Left lung (tissue), 10 donors: ENCODE data around the gene EZH2. TPM values are rescaled to one million over a fixed set of nuclear protein-coding genes. Genes with fewer than 3 reads are reported as not detected.

Source experiments
- ATAC-seq: fragments of 200-7000 bp; cut with Tn5 transposase; one replicate; pipeline ENCODE4 v1.9.1; 2020; ENCODE audit warnings: moderate library complexity
- DNase-seq, 4 donors: peaks; one replicate each; pipeline ENCODE4 v3.0.0-alpha.2; 2013 to 2020
- H3K27ac ChIP-seq, 2 donors: fragments of 200-600 bp; sonication (generic) in 1 of 2; one replicate each; pipeline versions ENCODE4 v1.5.0 to v1.8.0; 2020 to 2021
- H3K27me3 ChIP-seq, 2 donors: fragments of 200-600 bp; sonication (generic) in 1 of 2; one replicate each; pipeline versions ENCODE4 v1.5.0 to v1.8.0; 2020 to 2021
- H3K36me3 ChIP-seq, 2 donors: fragments of 200-600 bp; sonication (generic) in 1 of 2; one replicate each; pipeline versions ENCODE4 v1.5.0 to v1.8.0; 2020 to 2021
- H3K4me1 ChIP-seq, 2 donors: fragments of 200-600 bp; one replicate each; pipeline ENCODE4 v1.8.0; 2021
- H3K4me3 ChIP-seq, 2 donors: fragments of 200-600 bp; sonication (generic) in 1 of 2; one replicate each; pipeline versions ENCODE4 v1.5.0 to v1.8.0; 2020 to 2021; ENCODE audit warnings: mild to moderate bottlenecking in 1 of 2
- H3K9me3 ChIP-seq, 2 donors: fragments of 200-600 bp; sonication (generic) in 1 of 2; one replicate each; pipeline versions ENCODE4 v1.5.0 to v1.8.0; 2020 to 2021
- intact Hi-C, 2 donors: fragments of 100-400 bp; cut with DNase I; formaldehyde crosslinking; loops; one replicate each; pipeline versions ENCODE4 v1.11.2 to v1.14.2; 2022
- polyA plus RNA-seq, 6 donors: library from polyadenylated mRNA; unstranded; fragments of 120-200 nt; gene quantifications; one replicate each; pipeline ENCODE4 v1.2.1, GENCODE V29; 2013; ENCODE audit not compliant: insufficient read length in 6 of 6
- total RNA-seq, 2 donors: library from RNA; stranded (reverse); fragmentation: NEBNext Ultra II Directional; extraction: Animal tissue kit (Norgen Biotek cat#: 25700); gene quantifications; one replicate each; pipeline ENCODE4 v1.2.1, GENCODE V29; 2021
- TF ChIP-seq, protein P1 (sequence below), 2 donors: fragments of 200-600 bp; sonication (generic) in 1 of 2; IDR thresholded peaks; one replicate each; pipeline versions ENCODE4 v1.5.0 to v1.8.0; 2021; ENCODE audit warnings: antibody characterized with exemption in 2 of 2
- donor health status: DM: no; HTN: yes; CAD: no.
- donor health status: DM: no; HTN: no; CAD: no.

Gene EZH2
- total and polyA plus RNA-seq, 8 donors, result 7.2 to 56.3 (median 41.8) TPM

DNA sequence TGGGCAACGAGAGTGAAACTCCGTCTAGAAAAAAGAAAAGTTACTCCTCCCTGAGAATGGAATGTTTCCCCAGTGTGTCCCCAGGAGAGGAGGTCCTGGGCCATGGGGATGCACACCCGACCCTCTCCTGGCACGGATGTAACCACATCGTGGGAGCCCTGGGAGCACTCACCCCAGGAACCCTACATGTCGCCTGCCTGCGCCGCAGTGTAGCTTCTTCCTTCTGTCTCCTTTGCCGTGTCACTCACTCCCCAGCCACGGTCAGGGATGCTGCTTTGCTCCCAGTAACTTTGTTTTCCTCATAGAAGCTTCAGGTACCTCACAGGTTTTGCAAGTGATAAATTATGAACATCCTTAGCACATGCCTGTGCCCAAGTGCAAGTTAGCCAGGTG lies 82.0 kb downstream of the EZH2 start:
- H3K27me3 ChIP-seq, result no peaks in the 10 kb centered on the region
- H3K4me3 ChIP-seq, result no peak overlapping the region
- no peaks in the 10 kb centered on the region for H3K4me1 ChIP-seq
- intact Hi-C loops, result no loop called here
- no peak overlapping the region for H3K27ac ChIP-seq
- DNase-seq, result no peak
- no peak for ATAC-seq
- no peaks in the 10 kb centered on the region for H3K9me3 ChIP-seq
- TF ChIP-seq, protein P1, sequence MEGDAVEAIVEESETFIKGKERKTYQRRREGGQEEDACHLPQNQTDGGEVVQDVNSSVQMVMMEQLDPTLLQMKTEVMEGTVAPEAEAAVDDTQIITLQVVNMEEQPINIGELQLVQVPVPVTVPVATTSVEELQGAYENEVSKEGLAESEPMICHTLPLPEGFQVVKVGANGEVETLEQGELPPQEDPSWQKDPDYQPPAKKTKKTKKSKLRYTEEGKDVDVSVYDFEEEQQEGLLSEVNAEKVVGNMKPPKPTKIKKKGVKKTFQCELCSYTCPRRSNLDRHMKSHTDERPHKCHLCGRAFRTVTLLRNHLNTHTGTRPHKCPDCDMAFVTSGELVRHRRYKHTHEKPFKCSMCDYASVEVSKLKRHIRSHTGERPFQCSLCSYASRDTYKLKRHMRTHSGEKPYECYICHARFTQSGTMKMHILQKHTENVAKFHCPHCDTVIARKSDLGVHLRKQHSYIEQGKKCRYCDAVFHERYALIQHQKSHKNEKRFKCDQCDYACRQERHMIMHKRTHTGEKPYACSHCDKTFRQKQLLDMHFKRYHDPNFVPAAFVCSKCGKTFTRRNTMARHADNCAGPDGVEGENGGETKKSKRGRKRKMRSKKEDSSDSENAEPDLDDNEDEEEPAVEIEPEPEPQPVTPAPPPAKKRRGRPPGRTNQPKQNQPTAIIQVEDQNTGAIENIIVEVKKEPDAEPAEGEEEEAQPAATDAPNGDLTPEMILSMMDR (IDR thresholded peaks at IDR 0.05), result no peak
- peaks cover 0 to 84% of the 10 kb centered on the region in 2 donors for H3K36me3 ChIP-seq

DNA sequence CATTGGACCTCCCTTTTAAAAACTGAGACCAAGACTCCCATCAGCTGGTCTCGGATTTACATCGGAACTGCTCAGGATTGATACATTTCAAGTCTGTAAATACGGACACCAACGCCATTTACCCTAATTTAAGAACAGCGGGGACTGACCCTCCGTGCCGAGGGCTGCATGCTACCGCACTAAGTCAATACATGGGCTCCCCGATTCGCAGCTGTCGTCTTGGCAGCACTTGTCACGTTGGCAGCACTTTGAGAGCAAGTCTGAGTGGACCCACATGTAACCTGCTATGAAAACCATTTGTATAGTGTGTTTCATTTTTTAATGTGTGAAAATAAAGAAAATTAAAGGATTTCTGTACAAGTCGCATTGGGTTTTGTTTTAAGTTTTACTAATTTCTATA lies 83.4 kb downstream of the EZH2 start:
- H3K36me3 ChIP-seq, result peaks cover 0 to 87% of the 10 kb centered on the region in 2 donors
- ATAC-seq (no peak), DNase-seq (no peak)
- intact Hi-C loops, result no loop called here
- H3K4me3 ChIP-seq, result no peak overlapping the region
- no peaks in the 10 kb centered on the region for H3K9me3 ChIP-seq
- TF ChIP-seq, protein P1 (IDR thresholded peaks at IDR 0.05), result no peak
- no peaks in the 10 kb centered on the region for H3K27me3 ChIP-seq
- no peaks in the 10 kb centered on the region for H3K4me1 ChIP-seq
- H3K27ac ChIP-seq, result no peak overlapping the region

DNA sequence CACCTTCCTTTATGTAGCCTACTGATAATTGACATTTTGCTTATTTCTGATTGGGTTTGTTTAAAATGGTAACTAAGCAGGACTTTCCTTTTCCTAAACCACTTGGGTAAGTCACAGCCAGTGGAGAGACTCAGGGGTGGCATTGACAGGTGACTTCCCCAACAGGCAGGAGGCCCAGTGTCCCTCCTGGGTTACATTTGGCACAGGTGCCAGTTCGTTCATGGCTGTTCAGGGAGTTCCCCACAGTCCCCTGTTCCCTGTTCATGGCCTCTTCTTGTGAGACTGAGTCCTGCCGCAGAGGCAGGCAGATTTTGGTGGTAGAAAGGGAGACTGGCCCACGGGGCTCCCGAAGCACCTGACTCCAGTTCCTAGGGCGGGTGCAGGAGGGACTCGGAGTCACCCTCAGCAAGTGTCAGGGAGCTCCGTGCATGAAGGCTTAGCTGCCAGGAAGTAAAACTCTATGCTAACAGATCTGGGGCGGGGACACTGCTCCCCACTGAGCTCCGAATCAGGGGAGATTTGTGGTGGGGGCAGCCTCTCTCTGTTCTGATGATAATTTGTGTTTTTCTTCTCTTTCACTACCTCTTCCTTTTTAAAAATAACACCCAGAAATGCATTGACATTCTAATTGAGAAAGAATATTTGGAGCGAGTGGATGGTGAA lies 84.1 kb downstream of the EZH2 start:
- H3K36me3 ChIP-seq, result peaks cover 0 to 91% of the 10 kb centered on the region in 2 donors
- DNase-seq, result no peak
- no peak for ATAC-seq
- H3K27ac ChIP-seq, result no peak overlapping the region
- intact Hi-C loops, result no loop called here
- no peaks in the 10 kb centered on the region for H3K9me3 ChIP-seq
- H3K4me1 ChIP-seq, result no peaks in the 10 kb centered on the region
- no peaks in the 10 kb centered on the region for H3K27me3 ChIP-seq
- H3K4me3 ChIP-seq, result no peak overlapping the region
- TF ChIP-seq, protein P1 (IDR thresholded peaks at IDR 0.05), result no peak

DNA sequence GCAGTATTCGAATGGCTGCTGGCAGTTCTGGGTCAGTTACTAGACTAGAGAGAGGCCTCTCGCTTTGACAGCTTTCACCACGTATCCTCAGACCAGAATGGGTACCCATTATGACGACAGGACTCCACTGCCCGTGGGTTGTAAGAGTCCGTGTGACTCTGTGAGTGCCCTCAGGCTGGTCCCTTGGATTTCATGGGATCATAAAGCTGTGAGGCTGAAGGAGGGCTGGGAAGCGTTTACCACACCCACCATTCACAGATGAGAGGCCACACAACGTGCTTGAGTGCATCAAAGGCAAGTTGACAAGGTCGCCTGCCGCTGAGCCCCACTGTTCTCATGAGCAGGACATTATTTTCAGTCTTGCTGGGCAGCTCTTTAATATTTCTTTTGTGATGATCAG lies 87.2 kb downstream of the EZH2 start:
- Histone ChIP-seq H3K27ac (no peak overlapping the region), H3K36me3 (peaks cover 0 to 98% of the 10 kb centered on the region in 2 donors), H3K27me3 (no peaks in the 10 kb centered on the region), H3K4me3 (no peak overlapping the region), H3K4me1 (no peaks in the 10 kb centered on the region), H3K9me3 (no peaks in the 10 kb centered on the region)
- no peak for DNase-seq
- no peak for ATAC-seq
- TF ChIP-seq, protein P1 (IDR thresholded peaks at IDR 0.05), result no peak
- intact Hi-C loops, result no loop called here

DNA sequence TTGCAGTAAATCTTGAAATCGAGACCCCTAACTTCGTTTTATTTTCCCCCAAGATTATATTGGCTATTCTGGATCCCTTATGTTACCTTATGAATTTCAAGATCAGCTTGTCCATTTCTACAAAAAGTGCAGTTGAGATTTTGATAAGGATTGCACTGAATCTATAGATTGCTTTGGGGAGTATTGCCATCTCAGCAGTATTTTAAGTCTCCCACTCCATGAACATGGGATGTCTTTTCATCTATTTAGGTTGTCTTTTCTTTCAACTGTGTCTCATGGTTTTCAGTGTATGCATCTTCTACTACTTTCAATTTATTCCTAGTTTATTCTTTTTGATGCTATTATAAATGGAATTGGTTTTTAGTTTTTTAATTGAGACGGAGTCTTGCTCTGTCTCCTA lies 89.6 kb downstream of the EZH2 start:
- H3K4me3 ChIP-seq, result no peak overlapping the region
- no peak overlapping the region for H3K27ac ChIP-seq
- intact Hi-C loops, result no loop called here
- DNase-seq (no peak), ATAC-seq (no peak)
- no peaks in the 10 kb centered on the region for H3K4me1 ChIP-seq
- H3K27me3 ChIP-seq, result no peaks in the 10 kb centered on the region
- peaks cover 0 to 98% of the 10 kb centered on the region in 2 donors for H3K36me3 ChIP-seq
- TF ChIP-seq, protein P1 (IDR thresholded peaks at IDR 0.05), result no peak
- H3K9me3 ChIP-seq, result no peaks in the 10 kb centered on the region
